Activated naive CD4-positive, alpha-beta T cell treated with anti-CD3 and anti-CD28 coated beads, Interleukin-2, amount 10 ng/mL, durations not matched to agents 5 hours and 36 hours (primary cell): ENCODE measurements around the gene USF1. TPM values are rescaled to one million over a fixed set of nuclear protein-coding genes. Genes with fewer than 3 reads are reported as not detected.

Source experiments
- total RNA-seq, 2 experiments: library from RNA; stranded (reverse); gene quantifications; one replicate each; pipeline ENCODE4 v1.2.3, GENCODE V29; 2021

Gene USF1, protein sequence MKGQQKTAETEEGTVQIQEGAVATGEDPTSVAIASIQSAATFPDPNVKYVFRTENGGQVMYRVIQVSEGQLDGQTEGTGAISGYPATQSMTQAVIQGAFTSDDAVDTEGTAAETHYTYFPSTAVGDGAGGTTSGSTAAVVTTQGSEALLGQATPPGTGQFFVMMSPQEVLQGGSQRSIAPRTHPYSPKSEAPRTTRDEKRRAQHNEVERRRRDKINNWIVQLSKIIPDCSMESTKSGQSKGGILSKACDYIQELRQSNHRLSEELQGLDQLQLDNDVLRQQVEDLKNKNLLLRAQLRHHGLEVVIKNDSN
- 10 to 100 TPM; 62.5 to 63.9 TPM for total RNA-seq

DNA sequence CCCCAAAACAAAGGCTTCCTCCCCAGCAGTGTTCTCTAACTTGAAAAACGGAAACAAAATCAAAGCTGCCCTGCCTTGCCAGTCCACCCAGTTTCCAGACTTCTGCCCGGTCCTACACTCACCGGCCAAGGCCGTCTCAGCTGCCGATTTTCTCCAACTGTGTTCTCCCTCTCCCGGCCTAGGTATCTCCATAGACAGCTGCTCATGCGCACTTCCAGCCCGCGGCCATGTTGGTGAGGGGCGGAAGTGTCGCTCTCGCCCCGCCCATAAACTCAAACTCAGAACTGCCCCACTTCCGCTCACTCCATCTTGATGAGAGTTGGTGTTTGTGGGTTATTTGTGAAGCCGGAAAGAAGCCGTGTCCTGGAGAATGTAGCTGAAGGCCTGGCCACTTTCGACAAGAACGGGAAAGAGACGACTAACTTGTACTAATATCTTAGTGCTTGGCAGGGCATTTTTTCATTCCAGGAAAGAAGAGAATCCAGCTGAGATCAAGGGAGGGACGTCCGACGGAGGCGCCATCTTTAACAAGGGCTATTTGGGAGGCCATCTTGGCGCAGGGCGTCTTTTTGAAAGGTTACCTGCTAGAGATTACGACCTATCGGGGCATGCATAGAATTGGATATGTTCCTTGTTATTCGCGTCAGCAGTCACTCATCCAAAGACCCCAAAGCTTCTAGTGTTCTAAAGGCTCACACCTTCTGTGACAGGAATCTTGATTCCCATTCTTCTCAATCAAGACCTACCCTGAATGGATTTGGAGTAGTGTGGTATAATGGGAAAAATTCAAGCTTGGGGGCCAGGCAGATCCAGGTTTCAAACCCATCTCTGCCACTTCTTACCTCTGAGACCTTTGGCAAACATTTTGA, at the start of gene USF1:
TSS of gene USF1 (minus strand) at position 242 of the 869 bp plus-strand sequence. CDS start 2,702 bp downstream, outside the sequence.

DNA sequence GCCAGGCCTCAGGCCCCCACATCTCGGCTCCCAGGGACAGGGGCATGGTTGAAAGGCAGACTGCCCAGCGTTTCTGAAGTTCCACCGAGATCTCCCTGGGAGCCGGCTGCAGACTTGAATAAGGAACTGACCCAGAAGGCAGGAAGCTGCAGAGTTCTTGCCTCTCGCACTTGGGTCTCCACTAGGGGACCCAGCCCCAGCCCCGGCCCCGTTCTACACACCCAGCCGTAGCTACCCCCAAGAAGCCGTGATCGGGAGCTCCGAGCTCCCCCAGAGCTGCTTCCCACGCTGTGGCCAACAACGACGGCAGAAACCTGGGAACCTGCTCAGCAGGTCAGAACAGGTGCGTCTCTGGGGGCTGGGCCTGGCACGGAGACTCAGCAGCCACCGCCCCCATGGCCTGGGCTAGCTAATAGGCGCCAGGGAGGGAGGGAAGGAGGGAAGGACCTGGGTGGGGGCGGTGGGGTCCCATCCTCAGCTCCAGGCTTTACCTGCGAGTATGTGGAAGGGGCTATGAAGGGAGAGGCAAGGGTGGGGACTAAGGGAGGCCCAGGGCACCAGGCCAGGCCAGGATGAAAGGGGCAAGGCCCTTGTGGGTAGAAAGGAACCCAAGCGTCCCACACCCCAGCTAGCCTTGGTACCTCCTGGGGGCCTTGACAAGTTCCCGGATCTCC, 43.6 kb upstream of the USF1 start, which contains the start of gene NECTIN4:
TSS of gene NECTIN4 (minus strand) at position 308 of the 674 bp plus-strand sequence. CDS start at position 46, 262 bp downstream.

DNA sequence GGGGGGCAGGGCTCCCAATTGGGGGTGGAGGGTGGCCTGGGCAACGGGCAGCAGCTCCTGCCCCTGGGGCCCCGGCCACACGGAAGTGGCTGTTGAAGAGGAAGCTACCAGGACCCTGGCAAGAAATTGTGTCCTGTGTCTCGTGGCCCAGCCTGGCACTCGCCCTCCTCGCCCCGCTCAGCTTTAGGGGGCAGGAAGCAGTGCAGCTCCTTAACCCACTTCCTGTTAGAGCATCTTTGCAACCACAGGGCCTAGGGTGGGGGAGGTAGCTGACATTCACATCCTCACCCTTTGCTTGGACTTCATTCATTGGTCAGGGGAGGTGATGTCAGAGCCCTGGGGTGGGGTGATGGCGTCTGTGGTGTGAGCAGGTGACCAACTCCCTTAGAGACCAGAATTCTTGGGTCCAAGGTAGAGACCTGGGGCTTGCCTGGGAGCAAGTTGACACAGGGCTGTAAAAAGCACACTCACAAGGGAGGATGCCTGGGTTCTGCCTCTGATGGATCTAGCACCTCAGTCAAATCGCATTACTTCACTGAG, 24.0 kb upstream of the USF1 start, which contains the start of gene ARHGAP30:
TSS of gene ARHGAP30 (minus strand) at position 161 of the 540 bp plus-strand sequence. CDS start 267 bp downstream, outside the sequence.

DNA sequence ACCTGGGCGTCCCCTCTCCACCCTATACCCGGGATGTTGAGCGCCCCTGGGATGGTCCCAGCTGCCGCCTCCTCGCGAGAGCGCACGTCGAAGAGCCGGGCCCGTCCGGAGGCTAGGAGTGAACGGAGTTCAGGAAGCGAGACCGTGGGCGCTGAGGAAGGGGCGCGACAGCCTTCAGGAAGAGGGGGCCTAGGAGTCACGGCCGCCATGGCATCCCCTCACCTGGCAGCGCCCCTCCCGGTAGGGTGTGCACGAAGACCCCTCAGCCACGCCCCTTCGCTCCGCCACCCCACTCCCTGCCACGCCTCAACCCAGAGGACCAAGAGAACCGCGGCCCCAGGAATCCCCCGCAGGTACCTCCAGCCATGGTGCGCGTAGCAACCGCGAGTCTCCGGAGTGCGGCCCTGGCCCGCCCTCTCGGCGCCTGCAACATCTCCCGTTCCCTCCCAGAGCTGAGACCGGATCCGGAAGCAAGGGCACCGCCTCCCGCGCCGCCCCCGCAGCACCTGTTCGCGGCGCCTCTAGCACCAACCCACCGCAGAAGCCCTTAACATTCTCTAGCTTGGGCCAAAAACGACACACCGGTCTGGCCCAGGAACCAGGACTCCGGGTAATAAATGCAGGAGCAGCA, 7.1 kb downstream of the USF1 start, which contains the start of gene TSTD1:
TSS of gene TSTD1 (minus strand) at position 442 of the 631 bp plus-strand sequence. CDS start at position 367, 75 bp downstream.

DNA sequence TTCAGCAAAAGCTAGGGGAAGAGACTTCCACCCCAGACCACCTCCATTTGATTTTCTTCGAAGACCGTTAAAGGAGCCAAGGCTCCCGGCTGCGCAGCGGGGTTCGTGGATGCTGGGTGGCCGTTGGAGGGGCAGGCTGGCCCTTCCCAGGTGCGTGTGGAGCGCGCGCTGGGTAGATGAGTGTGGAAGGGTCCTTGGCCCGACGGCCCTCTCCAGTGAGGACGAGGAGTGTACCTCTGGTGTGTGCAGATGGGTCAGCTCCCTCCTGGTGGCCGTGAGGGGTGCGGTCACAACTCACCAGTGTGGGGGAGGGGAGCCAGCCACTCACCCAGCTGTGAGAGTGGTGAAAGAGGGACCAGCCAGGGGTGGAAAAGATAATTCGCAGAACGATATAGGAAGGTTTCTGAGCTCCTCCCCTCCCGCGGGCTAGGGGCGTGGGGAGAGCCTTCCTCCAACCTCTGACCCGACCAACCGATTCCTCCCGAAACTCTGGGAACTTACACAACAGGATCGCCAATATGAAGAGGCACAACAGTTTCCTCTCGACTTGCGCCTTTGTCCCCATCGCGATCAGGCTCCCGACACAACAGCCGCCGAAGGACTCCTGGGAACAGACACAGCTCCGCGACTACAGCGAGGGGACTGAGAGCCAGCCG, 25.1 kb downstream of the USF1 start, which contains the start of gene F11R:
TSS of gene F11R (minus strand) at position 644 of the 656 bp plus-strand sequence. CDS start at position 565, 79 bp downstream.

Other genes starting within 250 kb of the USF1 start
- 10 to 100 TPM; 75.9 to 76.3 TPM for gene LY9, start 249.8 kb downstream of the USF1 start, total RNA-seq
- under 1 TPM; 0.40 to 0.55 TPM for gene CD244, start 183.1 kb downstream of the USF1 start, total RNA-seq
- not detected for gene ITLN1, start 160.8 kb downstream of the USF1 start, total RNA-seq
- gene ITLN2, start 91.2 kb downstream of the USF1 start, total RNA-seq = not detected
- gene F11R, start 24.8 kb downstream of the USF1 start, total RNA-seq = 10 to 100 TPM; 16.2 to 20.7 TPM
- gene TSTD1, start 7.0 kb downstream of the USF1 start, total RNA-seq = 10 to 100 TPM; 60.7 to 63.0 TPM
- 100 to 1,000 TPM; 304 to 324 TPM for gene ARHGAP30, start 23.9 kb upstream of the USF1 start, total RNA-seq
- not detected for gene NECTIN4, start 43.6 kb upstream of the USF1 start, total RNA-seq
- under 1 TPM; 0.58 to 0.63 TPM for gene KLHDC9, start 52.4 kb upstream of the USF1 start, total RNA-seq
- gene PFDN2, start 72.1 kb upstream of the USF1 start, total RNA-seq = 10 to 100 TPM; 47.2 to 48.3 TPM
- gene NIT1, start 72.1 kb upstream of the USF1 start, total RNA-seq = 10 to 100 TPM; 38.3 to 39.0 TPM
- 10 to 100 TPM; 30.2 to 35.5 TPM for gene DEDD, start 86.7 kb upstream of the USF1 start, total RNA-seq
- gene UFC1, start 108.0 kb upstream of the USF1 start, total RNA-seq = 100 to 1,000 TPM; 123 to 125 TPM
- 10 to 100 TPM; 31.2 to 35.6 TPM for gene USP21, start 113.5 kb upstream of the USF1 start, total RNA-seq
- gene PPOX, start 120.4 kb upstream of the USF1 start, total RNA-seq = 10 to 100 TPM; 35.8 to 39.2 TPM
- gene B4GALT3, start 131.5 kb upstream of the USF1 start, total RNA-seq = 10 to 100 TPM; 43.6 to 52.2 TPM
- 1 to 10 TPM; 1.8 to 1.9 TPM for gene ADAMTS4, start 153.1 kb upstream of the USF1 start, total RNA-seq
- 10 to 100 TPM; 82.5 to 90.4 TPM for gene NDUFS2, start 156.4 kb upstream of the USF1 start, total RNA-seq
- 1 to 10 TPM; 2.7 to 2.9 TPM for gene FCER1G, start 169.3 kb upstream of the USF1 start, total RNA-seq
- not detected for gene APOA2, start 177.7 kb upstream of the USF1 start, total RNA-seq
- gene TOMM40L, start 180.1 kb upstream of the USF1 start, total RNA-seq = 10 to 100 TPM; 19.6 to 20.4 TPM
- gene NR1I3, start 192.2 kb upstream of the USF1 start, total RNA-seq = not detected
- under 1 TPM; 0.26 to 0.71 TPM for gene PCP4L1, start 212.8 kb upstream of the USF1 start, total RNA-seq